Activated T-cell treated with anti-CD3 and anti-CD28 coated beads, Interleukin-2, amount 50 U/mL, for 72 hours (primary cell): ENCODE data around the gene SMAD4. TPM values are rescaled to one million over a fixed set of nuclear protein-coding genes. Genes with fewer than 3 reads are reported as not detected.

Experiments
- ATAC-seq, 2 donors: fragments of 150-1000 bp; cut with Tn5 transposase; replicated peaks in 1 of 2; 2 replicates each; pipeline ENCODE4 v1.10.0; 2021; ENCODE audit warnings: moderate library complexity in 2 of 2, mild to moderate bottlenecking in 1 of 2
- DNase-seq, 2 donors: peaks; one replicate each; pipeline ENCODE4 v3.0.0; 2021 to 2022; ENCODE audit warnings: mixed read lengths in 1 of 2
- H3K27ac Mint-ChIP-seq: one replicate; pipeline ENCODE4 v1.8.0; 2022; ENCODE audit warnings: mild to moderate bottlenecking, moderate library complexity, mixed read lengths
- H3K27me3 Mint-ChIP-seq: one replicate; pipeline ENCODE4 v1.8.0; 2022; ENCODE audit warnings: low read depth, mixed read lengths
- H3K36me3 Mint-ChIP-seq, 2 donors: one replicate each; pipeline ENCODE4 v1.8.0; 2022; ENCODE audit warnings: mixed read lengths in 2 of 2, mild to moderate bottlenecking in 1 of 2; ENCODE audit not compliant: insufficient read depth in 2 of 2
- H3K4me1 Mint-ChIP-seq: one replicate; pipeline ENCODE4 v1.8.0; 2022; ENCODE audit warnings: low read depth, mixed read lengths
- H3K4me3 Mint-ChIP-seq, 2 donors: one replicate each; pipeline ENCODE4 v1.8.0; 2022; ENCODE audit warnings: mild to moderate bottlenecking in 2 of 2, mixed read lengths in 2 of 2, moderate library complexity in 2 of 2
- H3K9me3 Mint-ChIP-seq, 2 donors: one replicate each; pipeline ENCODE4 v1.8.0; 2022; ENCODE audit warnings: mixed read lengths in 2 of 2
- total RNA-seq, 2 donors: library from RNA; stranded (reverse); gene quantifications; one replicate each; pipeline ENCODE4 v1.2.3, GENCODE V29; 2022

Gene SMAD4
- total RNA-seq, 2 donors from 2014 or later = 84.7 to 97.0 TPM

DNA sequence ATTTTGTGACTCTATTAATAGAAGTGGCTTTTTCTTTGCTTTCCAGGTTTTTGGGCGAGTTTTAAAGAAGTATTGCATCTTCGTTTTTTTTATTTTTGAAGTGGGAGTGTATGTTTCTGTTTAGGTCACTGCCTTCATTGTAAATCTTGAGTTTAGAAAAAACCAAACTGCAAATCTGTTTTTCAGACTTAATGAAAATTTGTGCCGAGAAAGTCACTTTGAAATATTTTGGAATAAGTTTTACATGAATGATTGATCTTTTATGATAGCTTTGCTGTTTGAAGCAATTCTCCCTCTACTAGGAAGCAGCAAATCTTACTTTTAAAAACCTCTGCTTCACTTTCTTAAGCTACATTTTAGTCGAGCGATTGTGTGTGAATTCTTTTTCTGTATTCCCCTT lies 2.2 kb downstream of the SMAD4 start:
- peak overlapping the region; percentile 98 for H3K27ac Mint-ChIP-seq

DNA sequence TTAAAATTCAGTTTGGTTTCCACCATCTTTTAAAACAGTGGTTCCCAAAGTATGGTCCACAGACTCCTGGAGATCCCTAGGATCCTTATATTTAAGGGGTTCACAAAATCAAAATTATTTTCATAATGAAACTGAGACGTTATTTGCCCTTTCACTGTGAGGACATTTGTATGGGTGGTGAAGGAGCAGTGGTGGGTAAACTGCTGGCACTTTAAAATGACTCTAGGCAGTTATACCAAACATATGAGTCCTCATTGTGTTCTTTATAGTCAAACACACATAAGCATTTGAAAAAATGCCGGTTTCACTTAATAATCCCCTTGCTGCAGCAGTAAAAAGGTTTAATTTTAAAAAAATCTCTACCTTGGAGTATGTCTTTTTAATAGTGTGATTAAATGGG lies 7.2 kb downstream of the SMAD4 start:
- ATAC-seq (no peak), DNase-seq (no peak)
- Mint-ChIP-seq H3K4me3 (peak overlapping the region in 1 of 2 donors; percentile 56), H3K36me3 (peaks cover 6 to 12% of the 10 kb centered on the region in 2 donors), H3K27me3 (no peaks in the 10 kb centered on the region), H3K9me3 (peaks cover 3% of the 10 kb centered on the region in 2 donors), H3K27ac (peak overlapping the region; percentile 60), H3K4me1 (peaks cover 90% of the 10 kb centered on the region)

More for the DNA sequence above, 2.2 kb downstream of the SMAD4 start:
- peaks cover 80% of the 10 kb centered on the region for H3K4me1 Mint-ChIP-seq
- peaks cover 6 to 17% of the 10 kb centered on the region in 2 donors for H3K36me3 Mint-ChIP-seq
- ATAC-seq = no peak
- H3K4me3 Mint-ChIP-seq = peak overlapping the region; percentile 96 to 98
- no peaks in the 10 kb centered on the region for H3K27me3 Mint-ChIP-seq
- no peak for DNase-seq
- no peaks in the 10 kb centered on the region for H3K9me3 Mint-ChIP-seq

DNA sequence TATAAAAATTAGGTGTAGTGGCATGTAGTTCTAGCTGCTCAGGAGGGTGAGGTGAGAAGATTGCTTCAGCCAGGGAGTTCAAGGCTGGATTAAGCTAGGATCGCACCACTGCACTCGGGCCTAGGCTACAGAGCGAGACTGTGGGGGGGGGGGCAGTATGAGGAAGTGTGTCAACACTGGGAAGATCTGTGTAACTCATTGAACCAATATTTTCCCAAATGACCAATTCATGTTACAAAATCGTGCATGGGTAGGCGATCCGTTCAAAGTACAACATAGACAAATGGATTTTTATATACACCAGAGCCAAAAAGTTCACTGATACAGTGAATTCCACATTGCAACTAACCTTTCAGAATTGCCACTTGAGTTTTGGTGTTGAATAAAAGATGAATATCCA lies 8.1 kb downstream of the SMAD4 start:
- no peak for ATAC-seq
- H3K27ac Mint-ChIP-seq = no peak overlapping the region
- peaks cover 6 to 12% of the 10 kb centered on the region in 2 donors for H3K36me3 Mint-ChIP-seq
- no peak for DNase-seq
- peak overlapping the region; percentile 33 to 56 for H3K4me3 Mint-ChIP-seq
- H3K27me3 Mint-ChIP-seq = no peaks in the 10 kb centered on the region
- H3K4me1 Mint-ChIP-seq = peaks cover 90% of the 10 kb centered on the region
- H3K9me3 Mint-ChIP-seq = peaks cover 3% of the 10 kb centered on the region in 2 donors

- H3K27ac Mint-ChIP-seq = peak overlapping the region; percentile 57
- ATAC-seq (peak; percentile 69 to 70), DNase-seq (no peak)
- H3K4me3 Mint-ChIP-seq = peak overlapping the region in 1 of 2 donors; percentile 71
- peaks cover 4 to 6% of the 10 kb centered on the region in 2 donors for H3K36me3 Mint-ChIP-seq
- H3K9me3 Mint-ChIP-seq = peaks cover 3% of the 10 kb centered on the region in 2 donors
- peaks cover 88% of the 10 kb centered on the region for H3K4me1 Mint-ChIP-seq
- no peaks in the 10 kb centered on the region for H3K27me3 Mint-ChIP-seq
These were observed 9.4 kb downstream of the SMAD4 start for GRCh38 chr18:51039138-51040112.

DNA sequence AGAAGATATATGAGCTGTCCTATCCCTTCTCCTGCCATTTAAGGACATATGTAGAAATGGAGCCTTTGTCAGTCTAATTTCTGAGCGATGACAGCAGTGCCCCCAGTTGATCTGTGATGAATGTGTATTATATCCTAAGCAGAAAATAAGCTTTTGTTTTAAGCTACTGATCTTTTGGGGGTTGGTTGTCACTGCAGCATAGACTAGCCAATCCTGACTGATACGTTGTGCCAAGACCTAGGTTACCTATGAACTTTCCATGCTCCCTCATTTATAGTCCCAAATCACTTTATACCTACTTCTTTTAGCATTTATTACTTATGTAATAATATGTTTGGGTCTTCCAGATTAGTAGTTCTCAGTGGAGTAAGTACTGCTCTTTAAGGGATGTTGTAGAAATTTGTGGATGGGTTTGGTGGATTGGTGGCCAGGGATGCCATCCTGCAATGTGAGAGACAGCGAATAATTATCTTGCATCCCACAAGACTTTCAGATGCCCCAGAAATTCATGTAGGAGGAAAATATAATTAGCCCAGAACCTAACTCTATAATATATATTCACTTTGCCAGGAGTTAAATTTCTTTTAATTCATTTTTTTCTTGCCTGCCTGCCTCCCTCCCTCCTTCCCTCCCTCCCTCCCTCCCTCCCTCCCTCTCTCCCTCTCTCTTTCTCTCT lies 11.8 kb downstream of the SMAD4 start:
- Mint-ChIP-seq H3K27ac (no peak overlapping the region), H3K9me3 (peaks cover 3% of the 10 kb centered on the region in 2 donors), H3K4me1 (peaks cover 78% of the 10 kb centered on the region), H3K36me3 (peaks cover under 1 to 6% of the 10 kb centered on the region in 2 donors), H3K4me3 (no peak overlapping the region), H3K27me3 (no peaks in the 10 kb centered on the region)
- no peak for DNase-seq
- ATAC-seq = no peak

DNA sequence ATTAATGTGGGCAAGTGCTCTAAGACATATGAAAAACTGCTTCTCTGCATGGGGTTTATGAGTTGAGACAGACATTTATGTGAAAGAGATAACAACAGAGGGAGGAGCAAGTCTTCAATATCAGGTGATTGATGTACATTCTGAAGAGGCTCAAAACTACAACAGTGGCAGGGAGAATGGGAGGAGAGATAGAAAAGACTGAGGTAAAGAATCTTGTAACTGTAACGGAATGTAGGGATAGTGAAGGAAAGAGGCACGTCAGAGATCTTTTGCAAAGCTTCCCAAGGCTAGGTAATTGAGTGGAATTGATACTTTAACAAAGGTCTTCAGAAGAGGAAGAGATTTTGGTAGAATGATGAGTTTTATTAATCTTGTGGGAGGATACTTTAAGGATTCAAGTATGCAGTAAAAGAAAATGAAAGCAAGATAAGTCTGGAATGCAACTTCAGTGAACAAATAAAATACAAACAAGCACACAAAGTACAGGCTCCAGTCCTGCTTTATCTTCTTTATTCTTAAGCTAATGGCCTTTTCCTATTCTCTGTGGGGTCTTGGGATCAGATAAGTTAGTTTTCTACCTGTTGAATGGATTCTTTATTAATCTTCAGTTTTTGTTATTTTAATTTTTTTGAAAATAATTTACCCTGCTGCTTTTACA lies 15.0 kb downstream of the SMAD4 start:
- ATAC-seq (no peak), DNase-seq (no peak)
- Mint-ChIP-seq H3K4me3 (peak overlapping the region in 1 of 2 donors; percentile 3), H3K36me3 (peaks cover 6 to 7% of the 10 kb centered on the region in 2 donors), H3K27ac (peak overlapping the region; percentile 29), H3K27me3 (no peaks in the 10 kb centered on the region), H3K4me1 (peaks cover 47% of the 10 kb centered on the region), H3K9me3 (peaks cover 3% of the 10 kb centered on the region in 2 donors)

DNA sequence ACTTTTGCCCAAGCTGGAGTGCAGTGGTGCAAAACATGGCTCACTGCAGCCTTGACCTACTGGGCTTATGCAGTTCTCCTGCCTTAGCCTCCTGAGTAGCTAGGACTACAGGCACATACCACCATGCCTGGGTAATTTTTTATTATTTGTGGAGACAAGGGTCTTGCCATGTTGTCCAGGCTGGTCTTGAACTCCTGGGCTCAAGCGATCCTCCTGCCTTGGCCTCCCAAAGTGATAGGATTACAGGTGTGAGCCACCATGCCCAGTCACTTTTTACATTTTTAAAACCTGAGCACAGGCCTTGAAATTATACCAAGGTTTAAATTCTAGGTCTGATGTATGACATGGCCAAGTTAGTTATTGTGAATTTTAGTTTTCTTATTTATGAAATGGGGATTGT lies 18.2 kb downstream of the SMAD4 start:
- H3K4me3 Mint-ChIP-seq = no peak overlapping the region
- no peaks in the 10 kb centered on the region for H3K9me3 Mint-ChIP-seq
- H3K36me3 Mint-ChIP-seq = peaks cover 3 to 13% of the 10 kb centered on the region in 2 donors
- H3K27me3 Mint-ChIP-seq = no peaks in the 10 kb centered on the region
- no peak overlapping the region for H3K27ac Mint-ChIP-seq
- no peak for ATAC-seq
- DNase-seq = no peak
- peaks cover 39% of the 10 kb centered on the region for H3K4me1 Mint-ChIP-seq

GRCh38 chr18:51049137-51049536 lies 19.1 kb downstream of the SMAD4 start:
- Mint-ChIP-seq H3K36me3 (peaks cover 3 to 16% of the 10 kb centered on the region in 2 donors), H3K27me3 (no peaks in the 10 kb centered on the region)

DNA sequence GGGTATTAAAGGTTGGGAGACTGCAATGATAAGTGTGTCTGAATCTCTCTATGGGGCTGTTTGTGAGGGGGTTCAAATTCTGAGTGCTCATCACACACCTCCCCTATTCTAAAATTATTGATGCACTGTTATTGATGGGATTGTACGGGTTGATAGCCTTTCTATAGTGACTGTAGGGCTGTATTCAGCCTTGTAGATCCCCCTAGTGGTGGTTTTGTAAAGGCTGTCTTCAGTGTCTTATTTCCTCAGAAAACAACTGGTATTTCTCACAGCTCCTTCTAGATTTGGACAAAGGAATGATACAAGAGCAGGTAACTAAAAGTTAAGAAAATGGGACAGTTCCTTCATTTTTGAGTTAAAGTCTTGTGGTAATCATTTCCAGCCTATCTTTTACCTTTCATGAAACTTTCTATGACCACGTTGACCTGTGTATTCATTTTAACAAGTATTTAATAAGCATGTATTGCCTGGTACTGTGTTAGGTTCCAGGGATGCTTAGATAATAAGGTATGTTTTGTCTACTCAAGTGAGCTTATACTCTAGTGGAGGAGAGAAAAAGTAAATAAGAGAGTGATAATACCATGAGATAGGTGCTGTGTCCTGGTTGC lies 21.2 kb downstream of the SMAD4 start:
- DNase-seq (no peak), ATAC-seq (peak; percentile 80 to 85)
- peaks cover 4 to 16% of the 10 kb centered on the region in 2 donors for H3K36me3 Mint-ChIP-seq
- H3K4me3 Mint-ChIP-seq = no peak overlapping the region
- no peaks in the 10 kb centered on the region for H3K27me3 Mint-ChIP-seq
- peak overlapping the region; percentile 57 for H3K27ac Mint-ChIP-seq
- H3K9me3 Mint-ChIP-seq = no peaks in the 10 kb centered on the region
- H3K4me1 Mint-ChIP-seq = peaks cover 24% of the 10 kb centered on the region

More at GRCh38 chr18:51049137-51049536, 19.1 kb downstream of the SMAD4 start:
- DNase-seq (no peak), ATAC-seq (no peak)
- Mint-ChIP-seq H3K4me3 (no peak overlapping the region), H3K9me3 (no peaks in the 10 kb centered on the region), H3K27ac (peak overlapping the region; percentile 63), H3K4me1 (peaks cover 40% of the 10 kb centered on the region)

DNA sequence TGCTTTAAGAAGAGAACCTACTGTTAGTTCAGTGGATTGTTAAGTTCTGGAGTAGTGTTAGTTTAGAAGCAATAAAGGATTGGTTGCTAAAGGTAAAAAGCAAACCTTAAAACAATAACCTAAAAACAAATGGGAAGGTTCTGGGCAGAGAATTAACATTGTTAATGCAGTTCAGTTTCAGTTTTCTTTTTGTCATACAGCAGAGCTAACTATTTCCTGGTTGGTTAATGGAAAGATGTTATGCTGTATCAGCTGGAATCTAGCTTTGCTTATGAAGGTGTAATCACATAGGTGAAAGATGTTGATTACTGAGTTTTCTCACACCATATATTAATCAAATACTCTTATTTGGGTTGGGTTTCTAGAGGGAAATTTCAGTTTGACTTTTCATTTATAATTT lies 23.8 kb downstream of the SMAD4 start:
- peak overlapping the region; percentile 27 to 77 for H3K4me3 Mint-ChIP-seq
- DNase-seq (no peak), ATAC-seq (peak in 1 of 2 donors; percentile 52)
- peaks cover 24% of the 10 kb centered on the region for H3K4me1 Mint-ChIP-seq
- peak overlapping the region; percentile 97 for H3K27ac Mint-ChIP-seq
- H3K36me3 Mint-ChIP-seq = peaks cover 8 to 18% of the 10 kb centered on the region in 2 donors
- no peaks in the 10 kb centered on the region for H3K9me3 Mint-ChIP-seq
- no peaks in the 10 kb centered on the region for H3K27me3 Mint-ChIP-seq

- Mint-ChIP-seq H3K27me3 (no peaks in the 10 kb centered on the region), H3K36me3 (peaks cover 7 to 19% of the 10 kb centered on the region in 2 donors), H3K9me3 (no peaks in the 10 kb centered on the region), H3K4me3 (no peak overlapping the region), H3K4me1 (peaks cover 24% of the 10 kb centered on the region), H3K27ac (no peak overlapping the region)
- DNase-seq (no peak), ATAC-seq (no peak)
These were observed 24.8 kb downstream of the SMAD4 start for GRCh38 chr18:51054764-51055163.

DNA sequence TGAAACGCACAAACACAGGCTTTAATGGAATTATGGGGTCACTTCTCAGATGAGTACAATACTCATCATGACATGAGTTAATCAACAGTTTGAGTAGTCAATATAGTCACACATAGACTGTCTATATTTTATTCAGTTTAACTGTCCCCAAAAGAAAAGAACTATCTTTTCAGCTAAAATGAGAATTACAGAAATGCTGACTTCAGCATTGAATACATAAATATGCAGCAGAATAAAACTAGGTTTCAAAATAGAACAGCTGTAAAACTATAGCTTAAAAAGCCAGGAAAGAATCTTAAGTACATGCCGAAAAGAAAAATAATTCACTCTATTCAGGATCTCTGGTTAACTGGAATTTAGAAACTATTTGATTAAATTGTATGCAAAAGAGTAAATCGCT lies 30.0 kb downstream of the SMAD4 start:
- no peaks in the 10 kb centered on the region for H3K27me3 Mint-ChIP-seq
- H3K4me1 Mint-ChIP-seq = no peaks in the 10 kb centered on the region
- ATAC-seq (no peak), DNase-seq (no peak)
- H3K36me3 Mint-ChIP-seq = peaks cover 9 to 24% of the 10 kb centered on the region in 2 donors
- no peak overlapping the region for H3K27ac Mint-ChIP-seq
- no peak overlapping the region for H3K4me3 Mint-ChIP-seq
- no peaks in the 10 kb centered on the region for H3K9me3 Mint-ChIP-seq
